Measurements from ENCODE around the gene RIC8B.

Gene RIC8B

DNA sequence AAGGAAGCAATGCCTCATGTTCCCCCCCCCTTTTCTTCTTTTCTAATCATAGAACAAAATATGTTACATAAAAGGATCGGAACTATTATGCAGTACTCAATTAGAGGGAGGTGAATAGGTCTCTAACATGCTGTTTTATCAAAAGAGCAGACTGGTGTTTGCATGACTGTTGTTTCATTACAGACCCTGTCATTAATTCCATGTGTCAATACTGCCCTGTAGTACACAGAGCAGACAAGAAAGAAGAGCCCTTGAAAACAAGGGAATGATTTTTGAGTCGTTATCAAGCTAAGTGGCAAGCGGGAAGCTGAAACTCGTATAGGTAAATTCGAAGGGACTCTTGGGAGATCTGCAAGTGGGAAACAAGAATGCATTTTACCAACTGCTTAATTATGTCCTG lies 104.3 kb downstream of the RIC8B start:
- DNase-seq = no peak

GRCh38 chr12:106879612-106880011 lies 105.1 kb downstream of the RIC8B start:
- DNase-seq = no peak

- DNase-seq = no peak
Observed at GRCh38 chr12:106883426-106883825, 108.9 kb downstream of the RIC8B start.

DNA sequence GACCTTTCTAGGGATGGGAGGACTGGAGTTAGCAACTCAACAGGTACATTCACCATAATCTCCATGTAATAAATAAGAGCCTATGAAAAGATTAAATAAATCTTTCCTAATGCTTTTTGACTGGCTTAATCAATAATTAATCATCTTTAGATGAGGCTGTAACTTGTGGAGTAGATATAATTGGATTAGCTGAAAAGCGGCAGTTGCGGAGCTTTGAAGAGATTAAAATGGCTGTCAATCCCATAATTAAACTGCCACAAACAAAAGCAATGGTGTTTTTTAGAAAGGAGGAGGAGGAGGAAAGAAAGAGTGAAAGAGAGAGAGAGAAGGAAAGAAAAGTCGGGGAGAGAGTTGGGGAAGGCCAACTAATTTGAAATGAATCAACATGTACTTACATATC lies 110.5 kb downstream of the RIC8B start:
- no peak for DNase-seq

DNA sequence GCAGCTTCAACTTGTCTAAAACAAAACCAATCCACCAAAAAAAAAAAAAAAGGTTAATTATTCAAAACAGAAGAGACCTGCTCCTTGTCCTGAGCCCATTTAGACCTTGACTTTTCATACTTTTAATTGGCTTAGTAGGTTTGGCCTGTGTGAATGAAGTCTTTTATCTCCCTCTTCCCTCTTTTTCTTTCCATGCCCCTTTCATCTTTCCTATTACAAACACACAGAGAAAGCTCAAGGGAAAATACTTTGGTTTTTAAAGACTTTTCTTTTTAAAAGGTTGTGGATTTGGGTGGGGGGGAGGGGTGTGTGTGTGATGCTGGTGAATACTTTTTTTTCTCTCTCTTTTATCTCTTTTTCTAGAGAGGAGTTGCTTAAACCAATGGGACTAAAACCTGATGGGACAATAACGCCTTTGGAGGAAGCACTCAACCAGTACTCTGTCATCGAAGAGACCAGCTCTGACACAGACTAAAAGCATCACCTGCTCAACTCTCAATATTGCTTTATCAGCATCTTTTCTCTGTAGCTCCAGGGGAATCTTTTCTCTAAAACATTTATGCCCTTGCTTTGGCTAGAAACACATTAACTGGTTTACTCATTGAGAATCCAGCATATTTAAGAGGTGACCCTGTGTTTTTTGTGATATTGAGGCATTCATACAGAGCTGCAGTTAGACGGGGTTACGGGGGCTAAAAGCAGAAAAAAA lies 111.2 kb downstream of the RIC8B start:
- DNase-seq = no peak

DNA sequence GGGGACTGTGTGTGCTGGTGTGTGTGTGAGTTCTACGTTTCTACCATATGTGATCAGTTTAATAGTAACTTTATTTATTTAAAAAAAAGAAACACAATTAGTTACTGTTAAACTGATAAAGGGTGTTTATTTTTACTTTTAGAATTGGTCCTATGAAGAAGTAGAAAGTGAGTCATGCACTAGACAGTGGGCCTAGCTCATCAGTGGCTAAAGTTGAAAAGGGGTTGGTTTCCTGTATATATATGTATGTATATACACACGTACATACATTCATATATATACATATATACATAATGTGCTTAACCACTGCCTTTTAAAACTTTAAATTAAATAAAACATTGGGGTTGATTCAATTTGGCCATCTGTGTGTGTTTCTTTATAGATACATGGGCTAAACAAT lies 112.5 kb downstream of the RIC8B start:
- DNase-seq = no peak

GRCh38 chr12:106888348-106888970 lies 114.0 kb downstream of the RIC8B start:
- no peak for DNase-seq

GRCh38 chr12:106889326-106889725 lies 114.8 kb downstream of the RIC8B start:
- no peak for DNase-seq

- DNase-seq = no peak
Observed at GRCh38 chr12:106889950-106890626, 115.6 kb downstream of the RIC8B start.

DNA sequence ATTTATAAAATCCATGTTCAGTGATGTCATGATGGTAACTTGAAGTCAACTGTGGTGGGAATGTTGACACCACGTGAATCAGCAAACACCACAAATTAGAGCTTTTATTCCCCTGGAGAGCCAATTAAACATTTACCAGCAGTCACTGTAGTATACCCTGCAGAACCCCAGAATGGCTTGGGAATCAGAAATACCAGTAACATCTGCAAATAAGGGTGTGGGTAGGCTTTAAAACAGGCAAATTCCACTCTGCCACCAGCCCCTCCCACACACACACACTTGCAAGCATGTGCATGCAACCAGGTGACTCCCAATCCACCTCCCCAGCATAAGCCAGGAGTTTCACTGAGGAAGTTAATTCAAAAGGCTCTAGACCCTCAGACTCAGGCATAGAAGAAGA lies 117.6 kb downstream of the RIC8B start:
- no peak for DNase-seq

- no peak for DNase-seq
Observed at GRCh38 chr12:106893451-106893850, 119.0 kb downstream of the RIC8B start.

DNA sequence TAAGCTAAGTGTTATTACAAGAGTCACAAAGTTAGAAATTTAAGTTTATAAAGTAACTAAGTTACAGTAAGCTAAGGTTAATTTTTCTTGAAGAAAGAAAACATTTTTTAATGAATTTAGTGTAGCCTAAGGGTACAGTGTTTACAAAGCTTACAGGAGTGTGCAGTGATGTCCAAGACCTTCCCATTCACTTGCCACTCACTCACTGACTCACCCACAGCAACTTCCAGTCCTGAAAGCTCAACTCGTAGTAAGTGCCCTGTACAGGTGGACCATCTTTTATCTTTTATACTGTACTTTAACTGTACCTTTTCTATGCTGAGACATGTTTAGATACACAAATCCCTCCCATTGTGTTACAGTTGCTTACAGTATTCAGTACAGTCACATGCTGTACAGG lies 120.3 kb downstream of the RIC8B start:
- no peak for DNase-seq

GRCh38 chr12:106896603-106897002 lies 122.1 kb downstream of the RIC8B start:
- no peak for DNase-seq

DNA sequence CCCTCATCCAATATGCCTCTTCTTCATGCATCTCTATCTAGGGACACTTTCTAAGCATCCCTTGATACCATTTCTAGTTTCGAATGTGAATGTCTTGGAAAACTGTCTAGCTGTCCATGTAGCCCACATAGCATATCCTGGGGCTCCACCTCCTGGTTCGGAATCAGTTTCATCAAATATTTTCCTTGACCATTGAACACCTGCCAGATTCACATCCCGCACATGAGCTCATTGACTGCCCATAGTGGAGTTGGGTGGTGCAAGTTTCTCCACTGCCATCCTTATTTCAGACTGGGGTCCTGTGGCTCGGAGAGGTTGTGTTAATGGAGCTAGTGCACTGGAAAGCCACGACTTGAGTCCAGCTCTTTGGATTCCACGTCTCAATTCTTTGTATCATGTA lies 122.6 kb downstream of the RIC8B start:
- no peak for DNase-seq

- no peak for DNase-seq
Observed at GRCh38 chr12:106897981-106898901, 123.8 kb downstream of the RIC8B start.

DNA sequence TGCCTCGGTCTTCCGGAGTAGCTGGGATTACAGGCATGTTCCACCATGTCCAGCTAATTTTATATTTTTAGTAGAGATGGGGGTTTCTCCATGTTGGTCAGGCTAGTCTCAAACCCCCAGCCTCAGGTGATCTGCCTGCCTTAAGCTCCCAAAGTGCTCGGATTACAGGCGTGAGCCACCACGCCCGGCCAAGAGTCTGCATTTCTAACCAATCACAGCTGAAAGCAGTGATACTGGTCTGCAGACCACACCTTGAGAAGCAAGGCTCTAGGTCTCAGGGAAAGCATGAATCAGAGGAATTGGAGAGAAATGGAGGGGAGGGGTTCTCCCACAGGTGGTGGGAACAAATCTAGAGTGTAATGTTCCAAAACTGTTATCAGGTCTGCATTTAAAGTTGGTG lies 126.1 kb downstream of the RIC8B start:
- no peak for DNase-seq

GRCh38 chr12:106901276-106901675 lies 126.8 kb downstream of the RIC8B start:
- DNase-seq = no peak

DNA sequence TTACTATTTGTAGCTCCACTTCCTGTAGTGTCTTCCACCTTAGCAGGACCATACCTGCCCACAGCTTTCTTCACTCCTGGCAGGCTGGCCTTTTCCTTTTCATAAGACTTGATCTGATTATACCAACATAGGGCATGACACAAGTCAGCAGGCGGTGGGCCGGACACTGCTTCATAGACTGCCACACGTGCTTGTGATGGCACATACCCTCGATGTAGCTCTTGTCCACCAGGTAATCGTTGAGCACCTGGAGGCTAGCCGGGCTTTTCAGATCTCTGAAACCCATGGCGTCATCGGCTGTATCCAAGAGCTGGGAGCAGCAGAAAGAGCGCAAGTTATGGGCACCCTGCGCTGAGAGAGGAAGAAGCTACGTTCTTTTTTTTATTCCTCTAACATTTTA lies 127.6 kb downstream of the RIC8B start:
- DNase-seq = no peak

DNA sequence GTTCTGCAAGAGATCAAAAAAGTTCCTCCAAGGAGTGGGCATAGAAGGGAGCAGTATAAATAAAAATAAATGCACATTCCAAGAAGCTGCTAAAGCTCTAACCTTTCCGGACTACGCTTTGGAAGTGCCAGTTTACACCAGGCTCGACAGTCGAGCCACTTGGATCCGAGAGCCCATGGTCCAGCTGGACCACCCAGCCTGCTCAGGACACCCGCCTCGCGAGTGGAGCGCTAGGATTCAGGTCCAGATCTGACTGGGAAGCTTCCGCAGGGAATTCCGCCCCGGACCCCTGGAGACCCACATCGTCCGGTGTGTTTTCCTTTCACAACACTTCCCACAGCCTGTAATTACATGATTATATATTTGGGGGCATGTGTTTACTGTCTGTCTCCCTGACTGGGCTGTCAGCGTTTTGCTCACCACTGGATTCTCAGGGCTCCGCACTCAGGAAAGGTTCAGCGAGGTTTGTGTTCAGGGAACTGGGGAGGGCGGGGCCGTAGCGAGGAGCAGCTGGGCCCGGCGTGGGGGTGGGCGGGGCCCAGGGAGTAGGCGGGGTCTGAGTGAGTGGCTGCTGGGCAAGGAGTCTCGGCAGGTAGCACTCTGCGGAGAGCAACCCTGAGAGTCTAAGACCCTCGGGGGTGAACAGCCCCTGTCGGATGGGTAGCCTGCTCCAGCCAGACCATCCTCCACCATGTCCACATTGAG lies 128.9 kb downstream of the RIC8B start:
- DNase-seq = no peak

DNA sequence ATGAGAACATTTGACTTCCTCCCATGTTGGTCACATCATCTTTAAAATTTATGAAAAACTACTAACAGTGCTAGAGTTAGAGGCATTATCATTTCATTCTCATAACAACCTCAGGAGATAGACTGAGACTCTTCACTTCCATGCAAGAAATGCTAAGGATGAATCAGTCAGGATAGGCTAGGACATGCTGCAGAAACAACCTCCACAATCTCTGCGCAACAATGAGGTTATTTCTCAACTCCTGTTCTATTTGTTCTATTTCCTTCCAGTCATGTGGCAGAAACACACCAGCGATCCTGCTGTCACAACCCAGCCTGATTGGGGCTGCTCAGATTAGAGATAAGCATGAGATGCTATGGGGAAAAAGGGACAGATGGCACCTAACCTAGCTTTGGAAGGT lies 132.2 kb downstream of the RIC8B start:
- no peak for DNase-seq

GRCh38 chr12:106907411-106907810 lies 132.9 kb downstream of the RIC8B start:
- DNase-seq = no peak

DNA sequence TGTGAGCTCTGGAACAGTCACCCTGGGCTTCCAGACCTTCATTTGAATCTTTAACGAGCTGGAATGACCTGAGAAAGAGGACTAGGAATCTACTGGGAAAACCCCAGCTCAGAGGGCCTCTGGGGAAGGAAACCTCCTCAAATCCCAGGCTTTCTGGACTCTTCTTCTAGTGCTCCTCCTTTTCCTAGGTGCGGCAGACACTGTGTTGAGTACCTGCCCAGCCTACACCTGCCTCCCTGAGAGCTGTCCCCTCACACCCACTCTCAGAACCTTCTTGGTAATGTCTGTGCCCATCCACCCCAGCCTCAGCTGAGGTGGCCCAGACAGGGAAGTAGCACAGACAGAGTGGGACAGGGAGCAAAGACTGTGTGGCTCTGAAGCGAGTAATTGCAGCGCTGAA lies 133.4 kb downstream of the RIC8B start:
- no peak for DNase-seq

GRCh38 chr12:106908561-106908960 lies 134.1 kb downstream of the RIC8B start:
- no peak for DNase-seq
